ENCODE measurements around the gene FKBP3. TPM values are rescaled to one million over a fixed set of nuclear protein-coding genes. Genes with fewer than 3 reads are reported as not detected.
A peak's percentile ranks its signal among the peaks of the same experiment; 100 is the strongest.
"Not testable (repeated sequence)": the region's sequence is repeated elsewhere in the genome, so short reads cannot be mapped to it uniquely, and the experiment has no call there.

The FKBP3 gene
- polyA plus RNA-seq, 1 donor: 114 TPM

DNA sequence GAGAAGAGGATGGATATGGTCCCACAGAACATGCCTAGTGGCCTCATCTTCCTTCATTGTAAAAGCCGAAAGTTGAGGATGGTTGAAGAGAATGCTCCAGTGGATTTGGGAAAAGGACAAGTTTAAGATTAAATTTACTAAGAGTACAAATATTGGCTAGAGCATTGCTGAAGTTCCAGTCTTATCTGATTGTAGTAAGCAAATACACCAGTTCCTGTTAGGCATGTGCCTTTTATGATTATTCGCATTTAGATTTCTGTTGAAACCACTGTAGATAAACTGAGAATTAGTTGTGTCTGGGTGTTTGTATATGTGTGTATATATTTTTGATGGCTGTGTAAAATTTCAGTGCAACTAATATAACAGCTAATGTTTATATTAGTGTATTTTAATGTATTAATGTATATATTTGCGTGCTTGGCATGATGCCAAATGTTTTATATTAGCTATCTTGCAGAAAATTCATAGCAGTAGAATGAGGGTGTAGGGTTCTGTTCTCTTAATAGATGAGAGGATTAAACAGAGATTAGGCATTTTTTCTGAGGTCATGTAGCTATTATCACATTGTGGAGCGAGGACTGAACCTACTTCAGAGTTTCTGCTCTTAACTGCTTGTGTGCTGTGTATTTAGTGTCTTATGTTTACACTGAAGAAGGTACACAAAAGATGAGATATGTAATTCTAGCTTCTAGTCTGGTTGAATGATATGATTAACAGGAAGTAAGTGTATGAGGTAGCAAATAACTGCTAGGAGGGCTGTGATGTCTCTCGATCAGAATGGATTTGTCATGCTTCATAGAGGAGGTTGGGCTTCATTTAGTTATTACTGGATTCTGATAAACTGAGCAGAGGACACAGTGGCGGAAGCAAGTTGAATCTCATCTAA lies 21.1 kb downstream of the FKBP3 start:
- DNase-seq (ENCODE audit: low read depth): no peak

- DNase-seq (ENCODE audit: low read depth): no peak
Measured at GRCh38 chr14:45104561-45104960, 29.7 kb downstream of the FKBP3 start.

DNA sequence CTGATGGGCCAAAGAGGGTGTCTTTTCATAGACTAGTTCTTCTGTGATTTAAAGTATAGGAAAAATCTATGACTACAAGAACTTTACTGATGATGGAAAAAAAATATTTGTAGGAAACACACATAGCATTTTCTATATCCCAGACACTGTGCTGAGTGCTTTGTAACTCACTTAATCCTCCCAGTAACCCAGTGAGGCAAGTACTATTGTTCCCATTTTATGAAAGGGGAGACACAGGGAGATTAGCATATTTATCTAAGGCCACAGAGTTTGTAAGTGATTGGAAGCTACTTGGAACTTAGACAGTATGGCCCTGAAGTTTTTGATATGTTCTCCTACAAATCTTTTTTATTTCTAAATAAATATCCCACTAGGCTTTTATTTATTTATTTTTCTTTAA lies 30.5 kb downstream of the FKBP3 start:
- no peak for DNase-seq (ENCODE audit: low read depth)

DNA sequence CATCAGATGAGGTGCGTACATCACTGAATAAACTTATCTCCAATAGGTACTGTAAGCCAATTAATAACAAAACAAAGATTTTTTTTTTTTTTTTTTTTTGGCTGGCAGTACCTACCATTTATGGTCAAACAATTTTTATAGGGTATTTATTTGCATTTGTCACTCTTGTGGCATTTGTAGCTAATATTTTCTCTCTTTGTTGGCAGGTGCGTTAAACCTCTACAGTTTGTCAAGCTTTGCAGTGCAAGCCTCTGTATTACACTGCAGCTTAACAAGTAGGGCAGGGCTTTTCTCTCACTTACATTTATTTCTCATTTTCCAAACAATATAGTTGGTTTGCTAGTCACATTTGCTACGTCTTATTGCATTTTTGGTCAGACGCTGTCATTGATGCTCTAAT lies 38.1 kb downstream of the FKBP3 start:
- DNase-seq (ENCODE audit: low read depth): no peak

- no peak for DNase-seq (ENCODE audit: low read depth)
Measured at GRCh38 chr14:45095143-45095542, 39.1 kb downstream of the FKBP3 start.

GRCh38 chr14:45094275-45094674 lies 40.0 kb downstream of the FKBP3 start:
- no peak for DNase-seq (ENCODE audit: low read depth)

GRCh38 chr14:45091710-45092109 lies 42.6 kb downstream of the FKBP3 start:
- no peak for DNase-seq (ENCODE audit: low read depth)

GRCh38 chr14:45089813-45090212 lies 44.5 kb downstream of the FKBP3 start:
- DNase-seq (ENCODE audit: low read depth): no peak

- DNase-seq (ENCODE audit: low read depth): no peak
Measured at GRCh38 chr14:45084946-45085346, 49.3 kb downstream of the FKBP3 start.

GRCh38 chr14:45083976-45084722 lies 50.1 kb downstream of the FKBP3 start, which contains the start of gene PRPF39:
PRPF39 (plus strand) TSS chr14:45084116; CDS start chr14:45095240, 11,124 bp downstream.
- peak; percentile 89 for DNase-seq (ENCODE audit: low read depth)

DNA sequence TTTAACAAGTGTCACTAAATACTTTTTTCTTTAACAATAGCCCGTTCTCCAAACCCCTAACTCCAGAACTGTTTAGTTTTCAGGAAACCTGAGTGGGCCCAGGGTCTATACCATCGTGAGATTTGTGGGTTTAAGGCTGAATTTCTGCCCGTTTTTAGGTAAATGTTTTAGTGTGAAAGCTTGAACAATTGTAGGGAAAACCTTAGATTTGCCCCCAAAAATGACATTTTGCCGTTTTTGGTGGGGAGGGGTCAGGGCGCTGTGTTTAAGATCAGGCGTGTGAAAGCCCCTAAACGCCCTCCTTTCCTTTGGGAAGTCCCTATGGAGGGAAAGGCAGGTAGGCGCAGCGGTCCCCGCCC lies 50.7 kb downstream of the FKBP3 start:
- DNase-seq (ENCODE audit: low read depth): no peak

- DNase-seq (ENCODE audit: low read depth): no peak
Measured at GRCh38 chr14:45082420-45082819, 51.9 kb downstream of the FKBP3 start.

DNA sequence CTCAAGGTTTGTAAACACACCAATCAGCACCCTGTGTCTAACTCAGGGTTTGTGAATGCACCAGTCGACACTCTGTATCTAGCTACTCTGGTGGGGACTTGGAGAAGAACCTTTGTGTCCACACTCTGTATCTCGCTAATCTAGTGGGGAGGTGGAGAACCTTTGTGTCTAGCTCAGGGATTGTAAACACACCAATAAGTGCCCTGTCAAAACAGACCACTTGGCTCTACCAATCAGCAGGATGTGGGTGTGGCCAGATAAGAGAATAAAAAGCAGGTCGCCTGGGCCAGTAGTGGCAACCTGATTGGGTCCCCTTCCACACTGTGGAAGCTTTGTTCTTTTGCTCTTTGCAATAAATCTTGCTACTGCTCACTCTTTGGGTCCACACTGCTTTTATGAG lies 53.2 kb downstream of the FKBP3 start:
- not testable (repeated sequence) for DNase-seq (ENCODE audit: low read depth)

GRCh38 chr14:45080416-45080968 lies 53.8 kb downstream of the FKBP3 start:
- not testable (repeated sequence) for DNase-seq (ENCODE audit: low read depth)

- DNase-seq (ENCODE audit: low read depth): no peak
Measured at GRCh38 chr14:45078323-45078722, 56.0 kb downstream of the FKBP3 start.

- no peak for DNase-seq (ENCODE audit: low read depth)
Measured at GRCh38 chr14:45073231-45073879, 60.9 kb downstream of the FKBP3 start.

GRCh38 chr14:45072126-45072525 lies 62.2 kb downstream of the FKBP3 start:
- DNase-seq (ENCODE audit: low read depth): no peak

GRCh38 chr14:45070215-45070614 lies 64.1 kb downstream of the FKBP3 start:
- no peak for DNase-seq (ENCODE audit: low read depth)

DNA sequence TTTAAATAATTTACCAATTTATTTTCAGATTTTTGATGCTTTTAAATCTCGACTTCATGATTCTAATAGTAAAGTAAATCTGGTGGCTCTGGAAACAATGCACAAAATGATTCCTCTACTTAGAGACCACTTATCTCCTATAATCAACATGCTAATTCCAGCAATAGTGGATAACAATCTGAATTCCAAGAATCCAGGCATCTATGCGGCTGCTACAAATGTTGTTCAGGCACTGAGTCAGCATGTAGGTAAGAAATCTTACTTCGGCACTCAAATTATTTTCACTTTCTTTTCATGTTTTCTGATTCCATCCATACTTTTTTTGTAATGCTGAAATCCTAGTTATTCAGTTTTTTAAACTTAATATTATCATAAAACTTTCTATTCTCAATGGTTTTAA lies 65.9 kb downstream of the FKBP3 start:
- DNase-seq (ENCODE audit: low read depth): no peak

DNA sequence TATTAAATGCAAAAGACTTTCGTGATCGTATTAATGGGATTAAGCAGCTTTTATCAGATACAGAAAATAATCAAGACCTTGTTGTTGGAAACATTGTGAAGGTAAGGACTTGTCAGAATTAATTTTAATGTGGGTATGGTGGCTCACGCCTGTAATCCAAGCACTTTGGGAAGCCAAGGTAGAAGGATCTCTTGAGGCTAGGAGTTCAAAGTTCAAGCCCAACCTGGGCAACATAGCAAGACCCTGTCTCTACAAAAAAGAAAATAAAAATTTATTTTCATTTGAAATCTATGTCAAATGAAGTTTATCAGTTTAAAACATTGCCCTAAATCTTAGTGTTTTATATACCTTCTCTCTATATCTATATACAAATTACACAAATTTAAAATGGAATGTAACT lies 67.6 kb downstream of the FKBP3 start:
- no peak for DNase-seq (ENCODE audit: low read depth)

DNA sequence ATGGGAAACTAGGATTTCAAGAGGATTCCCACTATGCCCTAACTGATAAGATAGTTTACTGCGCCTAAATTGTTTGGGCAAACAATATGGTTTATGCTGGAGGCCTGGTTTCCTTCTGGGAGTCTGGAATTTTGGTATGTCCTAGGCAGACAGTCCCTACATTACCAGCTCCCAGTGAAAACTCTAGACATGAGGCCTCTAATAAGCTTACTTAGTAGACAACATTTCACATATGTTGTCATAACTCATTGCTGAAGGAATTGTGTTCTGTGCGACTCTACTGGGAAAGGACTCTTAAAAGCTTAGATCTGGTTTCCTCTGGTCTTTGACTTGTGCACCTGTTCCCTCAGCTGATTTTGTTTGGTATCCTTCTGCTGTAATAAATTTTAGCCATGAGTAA lies 68.3 kb downstream of the FKBP3 start:
- no peak for DNase-seq (ENCODE audit: low read depth)

Data from forelimb muscle (tissue), 1 donor.